Upper lobe of left lung (tissue), 6 donors: ENCODE data around the gene TRPM5. TPM values are rescaled to one million over a fixed set of nuclear protein-coding genes. Genes with fewer than 3 reads are reported as not detected.
A peak's percentile ranks its signal among the peaks of the same experiment; 100 is the strongest.
"Not testable (repeated sequence)": the region's sequence is repeated elsewhere in the genome, so short reads cannot be mapped to it uniquely, and the experiment has no call there.

ENCODE experiments used
- ATAC-seq, 2 donors: fragments of 200-7000 bp; cut with Tn5 transposase; one replicate each; pipeline ENCODE4 v1.9.1; 2022; ENCODE audit warnings: mild to moderate bottlenecking in 2 of 2, moderate library complexity in 2 of 2; ENCODE audit not compliant: low FRiP score in 2 of 2
- DNase-seq, 2 donors: peaks; one replicate each; pipeline ENCODE4 v3.0.0-alpha.2; 2019 to 2020
- H3K27ac ChIP-seq, 4 donors: fragments of 200-600 bp; sonication (generic); one replicate each; pipeline ENCODE4 v1.5.1; 2016 to 2019
- H3K27me3 ChIP-seq, 4 donors: fragments of 200-600 bp; sonication (generic); one replicate each; pipeline ENCODE4 v1.5.1; 2017 to 2019
- H3K36me3 ChIP-seq, 4 donors: fragments of 200-600 bp; sonication (generic); one replicate each; pipeline ENCODE4 v1.5.1; 2016 to 2019
- H3K4me1 ChIP-seq, 4 donors: fragments of 200-600 bp; sonication (generic); one replicate each; pipeline ENCODE4 v1.5.1; 2018 to 2019
- H3K4me3 ChIP-seq, 4 donors: fragments of 200-600 bp; sonication (generic); one replicate each; pipeline ENCODE4 v1.5.1; 2017 to 2019; ENCODE audit warnings: mild to moderate bottlenecking in 2 of 4, moderate library complexity in 1 of 4
- H3K9me3 ChIP-seq, 4 donors: fragments of 200-600 bp; sonication (generic); one replicate each; pipeline ENCODE4 v1.5.1; 2018 to 2019
- CTCF ChIP-seq, 6 experiments: fragments of 450-650 bp in 4 of 6; fragments of 200-600 bp in 2 of 6; sonication (generic) in 2 of 6; IDR thresholded peaks; one replicate each; pipeline ENCODE4 v1.5.1; 2016 to 2019; ENCODE audit warnings: antibody characterized with exemption in 6 of 6
- EP300 ChIP-seq, 4 donors: sonication (generic); formaldehyde crosslinking; IDR thresholded peaks; one replicate each; pipeline ENCODE4 v1.5.1; 2017; ENCODE audit warnings: antibody characterized with exemption in 4 of 4, control low read depth in 2 of 4
- POLR2A ChIP-seq, 4 donors: fragments of 450-650 bp; IDR thresholded peaks; one replicate each; pipeline ENCODE4 v1.5.1; 2016 to 2017; ENCODE audit warnings: antibody characterized with exemption in 4 of 4, mild to moderate bottlenecking in 2 of 4
- POLR2AphosphoS5 ChIP-seq, 2 donors: sonication (generic); formaldehyde crosslinking; IDR thresholded peaks; one replicate each; pipeline ENCODE4 v1.5.1; 2017; ENCODE audit warnings: antibody characterized with exemption in 2 of 2
- WGBS, 2 donors: methylation state at CpG; one replicate each; pipeline ENCODE4 v1.1.5; 2017 to 2018; 5-methylcytosine and 5-hydroxymethylcytosine counted together
- total RNA-seq, 6 donors: library from RNA; depleted of rRNA in 4 of 6; stranded (reverse); fragments of >200 nt in 4 of 6; gene quantifications; one replicate each; pipeline versions ENCODE4 v1.1.0 to v1.2.1, GENCODE V29; 2016 to 2021
- donor health status: DM: no; HTN: no; CAD: no; lungs with moderate emphysema.
- donor health status: DM: no; HTN: yes; CAD: no; lungs with severe emphysema.

Gene TRPM5
- total RNA-seq, 6 donors from 2014 or later = not detected

- no peak overlapping the region for H3K4me3 ChIP-seq
- peaks cover 12 to 23% (median 20%) of the 10 kb centered on the region in 4 donors for H3K9me3 ChIP-seq
- DNase-seq = no peak
- H3K27me3 ChIP-seq = no peaks in the 10 kb centered on the region
- TF ChIP-seq POLR2A (IDR thresholded peaks at IDR 0.05) (no peak), POLR2AphosphoS5 (IDR thresholded peaks at IDR 0.05) (no peak), EP300 (IDR thresholded peaks at IDR 0.05) (no peak), CTCF (IDR thresholded peaks at IDR 0.05) (no peak)
- peak overlapping the region in 1 of 4 donors; percentile 2 for H3K27ac ChIP-seq
- no peaks in the 10 kb centered on the region for H3K36me3 ChIP-seq
- WGBS, 2 donors = 50 to 58% methylated on average over 14 of the region's 14 CpGs
- no peak for ATAC-seq
- peaks cover 0 to 9% (median 2%) of the 10 kb centered on the region in 4 donors for H3K4me1 ChIP-seq
Observed at GRCh38 chr11:2483426-2483825, 39.1 kb upstream of the TRPM5 start.

GRCh38 chr11:2482745-2483144 lies 38.4 kb upstream of the TRPM5 start:
- H3K27ac ChIP-seq = no peak overlapping the region
- no peaks in the 10 kb centered on the region for H3K27me3 ChIP-seq
- no peak overlapping the region for H3K4me3 ChIP-seq
- no peak for TF ChIP-seq POLR2AphosphoS5 (IDR thresholded peaks at IDR 0.05)
- TF ChIP-seq CTCF (IDR thresholded peaks at IDR 0.05) = no peak
- TF ChIP-seq POLR2A (IDR thresholded peaks at IDR 0.05) = no peak
- no peak for TF ChIP-seq EP300 (IDR thresholded peaks at IDR 0.05)
- H3K36me3 ChIP-seq = no peaks in the 10 kb centered on the region
- ATAC-seq = no peak
- H3K9me3 ChIP-seq = peaks cover 10 to 16% (median 14%) of the 10 kb centered on the region in 4 donors
- WGBS, 2 donors = 62 to 67% methylated on average over 5 of the region's 5 CpGs
- DNase-seq = no peak
- peaks cover 0 to 9% (median 2%) of the 10 kb centered on the region in 4 donors for H3K4me1 ChIP-seq

- TF ChIP-seq EP300 (IDR thresholded peaks at IDR 0.05) = no peak
- no peak for TF ChIP-seq POLR2AphosphoS5 (IDR thresholded peaks at IDR 0.05)
- no peak for TF ChIP-seq POLR2A (IDR thresholded peaks at IDR 0.05)
- H3K27ac ChIP-seq = no peak overlapping the region
Observed at GRCh38 chr11:2482204-2482603, 37.9 kb upstream of the TRPM5 start.

DNA sequence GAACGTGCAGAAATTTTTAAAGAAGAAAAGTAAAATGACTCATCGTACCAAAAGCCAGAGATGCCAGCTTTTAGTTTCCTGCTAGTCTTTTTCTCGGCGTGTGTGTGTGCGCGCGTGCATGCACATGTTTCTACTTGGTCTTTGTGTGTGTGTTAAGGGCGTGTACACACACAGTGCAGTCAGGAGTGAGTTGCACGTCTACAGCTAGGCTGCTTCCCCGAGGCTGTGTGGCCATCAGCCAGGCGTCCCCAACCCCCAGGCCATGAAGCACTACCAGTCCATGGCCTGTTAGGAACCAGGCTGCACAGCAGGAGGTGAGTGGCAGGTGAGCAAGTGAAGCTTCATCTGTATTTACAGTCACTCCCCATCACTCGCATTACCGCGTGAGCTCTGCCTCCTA lies 36.9 kb upstream of the TRPM5 start:
- Histone ChIP-seq H3K36me3 (no peaks in the 10 kb centered on the region), H3K9me3 (peaks cover 0 to 12% (median 3%) of the 10 kb centered on the region in 4 donors), H3K4me1 (peaks cover 0 to 9% (median 6%) of the 10 kb centered on the region in 4 donors), H3K27me3 (no peaks in the 10 kb centered on the region), H3K4me3 (no peak overlapping the region), H3K27ac (peak overlapping the region in 1 of 4 donors; percentile 53)
- 63 to 67% methylated on average over 14 of the region's 14 CpGs for WGBS, 2 donors
- TF ChIP-seq CTCF (IDR thresholded peaks at IDR 0.05) (no peak), POLR2AphosphoS5 (IDR thresholded peaks at IDR 0.05) (no peak), POLR2A (IDR thresholded peaks at IDR 0.05) (no peak), EP300 (IDR thresholded peaks at IDR 0.05) (no peak)
- DNase-seq = no peak
- ATAC-seq = no peak

More at GRCh38 chr11:2482204-2482603, 37.9 kb upstream of the TRPM5 start:
- WGBS, 2 donors = 52 to 59% methylated on average over 3 of the region's 3 CpGs
- Histone ChIP-seq H3K4me3 (no peak overlapping the region), H3K9me3 (peaks cover 4 to 12% (median 9%) of the 10 kb centered on the region in 4 donors), H3K27me3 (no peaks in the 10 kb centered on the region), H3K4me1 (peaks cover 0 to 9% (median 2%) of the 10 kb centered on the region in 4 donors), H3K36me3 (no peaks in the 10 kb centered on the region)
- ATAC-seq (no peak), DNase-seq (no peak)

DNA sequence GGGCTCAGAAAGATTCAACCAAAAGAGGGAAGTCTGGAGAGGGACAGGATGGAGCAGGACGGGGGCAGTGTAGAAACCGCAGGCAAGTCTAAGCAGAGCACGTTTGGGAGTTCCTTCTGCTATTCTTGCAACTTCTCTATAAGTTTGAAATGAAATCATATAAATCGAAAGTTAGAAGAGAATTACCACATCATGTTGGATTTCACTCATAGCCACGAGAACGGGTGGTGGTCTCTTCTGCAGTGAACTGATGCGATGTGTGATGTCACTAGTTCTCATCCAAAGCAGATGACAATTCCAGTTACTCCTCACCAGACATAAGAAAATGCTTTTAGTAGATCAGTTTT lies 36.5 kb upstream of the TRPM5 start:
- ATAC-seq (peak; percentile 90 to 91), DNase-seq (peak in 1 of 2 donors; percentile 45)
- Histone ChIP-seq H3K27ac (no peak overlapping the region), H3K4me3 (no peak overlapping the region), H3K36me3 (no peaks in the 10 kb centered on the region), H3K9me3 (peaks cover 0 to 12% (median 3%) of the 10 kb centered on the region in 4 donors), H3K4me1 (peaks cover 0 to 9% (median 7%) of the 10 kb centered on the region in 4 donors), H3K27me3 (no peaks in the 10 kb centered on the region)
- WGBS, 2 donors = 64 to 67% methylated on average over 7 of the region's 7 CpGs
- TF ChIP-seq POLR2A (IDR thresholded peaks at IDR 0.05) = no peak
- no peak for TF ChIP-seq CTCF (IDR thresholded peaks at IDR 0.05)
- TF ChIP-seq EP300 (IDR thresholded peaks at IDR 0.05) = no peak
- no peak for TF ChIP-seq POLR2AphosphoS5 (IDR thresholded peaks at IDR 0.05)

GRCh38 chr11:2480067-2480873 lies 36.0 kb upstream of the TRPM5 start:
- 68 to 72% methylated on average over 6 of the region's 6 CpGs for WGBS, 2 donors
- H3K27me3 ChIP-seq, ATAC-seq, H3K4me1 ChIP-seq, H3K4me3 ChIP-seq, H3K27ac ChIP-seq, H3K36me3 ChIP-seq, DNase-seq: not testable (repeated sequence)
- peaks cover 0 to 12% (median 3%) of the 10 kb centered on the region in 4 donors for H3K9me3 ChIP-seq
